HG02678 (cell line): ENCODE data around the gene IL17REL.
"Not testable (repeated sequence)": the region's sequence is repeated elsewhere in the genome, so short reads cannot be mapped to it uniquely, and the experiment has no call there.

Experiments
- ATAC-seq: cut with Tn5 transposase; IDR thresholded peaks from one replicate; pipeline ENCODE4 v1.9.1; 2021; ENCODE audit warnings: mild to moderate bottlenecking, moderate library complexity; ENCODE audit not compliant: unreplicated experiment

The IL17REL gene

GRCh38 chr22:49948116-49948957 is 64.2 kb downstream of the IL17REL start:
- no peak for ATAC-seq

GRCh38 chr22:49947296-49947622 is 65.3 kb downstream of the IL17REL start:
- no peak for ATAC-seq

GRCh38 chr22:49946612-49947295 is 65.8 kb downstream of the IL17REL start:
- ATAC-seq: no peak

GRCh38 chr22:49945042-49945794 is 67.3 kb downstream of the IL17REL start:
- not testable (repeated sequence) for ATAC-seq
